Hypothalamus (tissue), 51 donors: ENCODE data around the gene PPIL6.
"Not testable (repeated sequence)": the region's sequence is repeated elsewhere in the genome, so short reads cannot be mapped to it uniquely, and the experiment has no call there.

Experiments used
- DNase-seq, 51 donors: peaks; one replicate each; lab custom pipeline; 2025; lab: John Stamatoyannopoulos, UW

Gene PPIL6

GRCh38 chr6:109467696-109468095 lies 27.3 kb upstream of the PPIL6 start:
- DNase-seq: no peak

- DNase-seq: no peak
Measured at GRCh38 chr6:109466212-109466923, 25.9 kb upstream of the PPIL6 start.

DNA sequence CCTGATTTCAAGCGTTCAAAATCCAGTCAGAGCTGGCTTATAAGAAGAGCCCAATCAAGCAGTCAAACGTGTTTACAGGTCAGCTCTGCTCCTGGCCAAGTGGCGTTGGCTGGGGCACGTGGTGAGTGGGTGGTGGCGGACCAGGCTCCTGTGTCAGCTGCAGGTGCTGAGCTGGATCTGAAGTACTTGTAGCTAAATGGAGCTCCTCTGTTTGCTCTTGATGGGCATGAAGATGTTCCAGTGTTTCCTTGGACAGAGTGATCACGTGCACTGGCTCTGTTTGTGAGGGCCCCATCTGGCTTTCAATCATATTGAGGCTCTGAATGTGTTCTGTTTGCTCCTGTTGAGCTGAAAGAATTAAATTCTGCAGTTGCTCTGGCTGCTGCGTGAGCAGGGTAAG lies 25.3 kb upstream of the PPIL6 start:
- DNase-seq: peak in 31 of 51 donors; percentile 21 to 80 (median 46)

DNA sequence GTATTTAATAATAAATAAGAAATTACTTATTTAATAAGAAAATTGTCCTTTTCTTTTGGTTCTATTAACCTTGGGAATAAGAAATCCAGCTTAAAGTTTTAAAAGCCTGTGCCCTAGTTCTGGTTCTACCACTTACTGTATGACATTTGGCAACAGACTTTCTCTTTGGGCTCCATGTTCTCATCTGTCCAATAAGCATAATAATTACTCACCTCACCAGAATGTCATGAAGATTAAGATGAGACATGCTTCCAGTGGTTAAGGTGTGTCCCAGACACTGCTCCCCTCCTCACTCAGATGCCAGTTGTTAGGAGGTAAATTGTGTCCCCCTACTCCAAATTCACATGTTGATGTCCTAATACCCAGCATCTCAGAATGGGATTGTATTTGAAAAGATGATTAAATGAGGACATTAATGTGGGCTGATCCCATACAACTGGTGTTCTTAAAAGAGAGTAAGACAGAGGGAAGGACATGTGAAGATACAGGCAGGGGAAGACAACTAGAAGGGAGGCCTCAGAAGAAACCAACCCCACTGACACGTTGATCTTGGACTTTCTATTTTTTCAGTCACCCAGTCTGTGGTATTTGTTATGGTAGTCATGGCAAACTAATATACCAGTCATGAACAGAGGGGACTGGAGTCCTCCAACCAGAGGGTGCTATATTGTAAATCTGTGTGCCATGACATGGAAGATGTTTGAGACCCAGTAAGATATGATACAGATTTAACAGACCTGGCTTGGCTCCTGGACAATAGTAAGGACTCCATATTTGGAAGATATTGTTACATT lies 21.5 kb upstream of the PPIL6 start:
- DNase-seq: no peak

- not testable (repeated sequence) for DNase-seq
Measured at GRCh38 chr6:109461205-109461604, 20.8 kb upstream of the PPIL6 start.

GRCh38 chr6:109460161-109460829 lies 19.9 kb upstream of the PPIL6 start:
- DNase-seq: no peak

GRCh38 chr6:109458774-109459531 lies 18.5 kb upstream of the PPIL6 start:
- peak in 3 of 51 donors; percentile 13 to 20 (median 18) for DNase-seq

- DNase-seq: peak in 1 of 51 donors; percentile 18
Measured at GRCh38 chr6:109457562-109457996, 17.2 kb upstream of the PPIL6 start.

- peak in 22 of 51 donors; percentile 11 to 62 (median 34) for DNase-seq
Measured at GRCh38 chr6:109456710-109457561, 16.5 kb upstream of the PPIL6 start.

- DNase-seq: peak in 3 of 51 donors; percentile 47 to 69 (median 55)
Measured at GRCh38 chr6:109456111-109456583, 15.7 kb upstream of the PPIL6 start.

- peak in 36 of 51 donors; percentile 13 to 78 (median 52) for DNase-seq
Measured at GRCh38 chr6:109455437-109456110, 15.1 kb upstream of the PPIL6 start, which contains the start of gene MICAL1. Gene MICAL1 (minus strand): TSS chr6:109455772. CDS start chr6:109454196, 1,576 bp downstream.

DNA sequence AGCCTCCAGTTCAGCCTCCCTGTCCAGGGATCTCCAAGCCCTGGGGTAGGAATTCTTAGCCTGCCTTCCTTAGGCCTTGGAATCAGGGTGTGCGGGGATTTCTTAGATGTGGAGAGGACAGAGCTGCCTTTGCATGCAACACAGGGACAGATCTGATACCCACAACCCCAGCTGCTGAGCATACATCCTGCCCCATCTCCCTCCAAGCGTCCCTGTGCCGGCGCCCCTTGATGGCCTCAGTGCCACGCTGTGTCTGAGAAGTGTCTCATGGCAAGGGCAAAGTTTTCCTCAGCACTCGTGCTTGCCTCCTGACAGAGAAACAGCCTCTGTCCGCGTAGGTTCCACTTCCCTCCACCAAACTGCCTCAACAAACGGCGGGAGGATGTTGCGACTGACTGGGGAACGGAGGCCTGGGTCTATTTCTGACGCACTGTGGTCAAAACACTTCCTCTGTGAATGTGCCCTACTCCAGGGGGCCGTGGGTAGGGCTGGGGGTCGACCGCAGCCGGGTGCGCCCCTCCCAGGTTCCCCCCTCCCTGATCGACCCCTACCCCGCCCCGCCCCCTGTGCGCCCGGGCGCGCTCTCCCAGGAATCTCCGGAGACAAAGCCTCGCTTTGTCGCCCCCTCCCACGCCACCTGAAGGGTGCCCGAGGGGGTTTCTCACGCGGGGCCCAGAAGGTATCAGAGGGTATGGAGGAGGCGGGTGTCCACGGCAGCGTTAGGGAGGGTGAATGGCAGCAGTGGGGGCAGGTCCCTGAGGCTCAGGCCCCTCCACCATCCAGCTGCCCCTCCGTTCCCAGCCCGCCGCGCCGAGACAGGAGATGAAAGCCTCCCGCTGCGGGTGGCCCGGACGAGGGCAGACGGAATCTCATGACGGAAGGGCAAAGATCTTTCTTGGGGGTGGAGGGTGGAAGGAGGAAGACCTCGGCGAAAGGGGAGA lies 14.3 kb upstream of the PPIL6 start:
- DNase-seq: peak in 30 of 51 donors; percentile 19 to 71 (median 38)

DNA sequence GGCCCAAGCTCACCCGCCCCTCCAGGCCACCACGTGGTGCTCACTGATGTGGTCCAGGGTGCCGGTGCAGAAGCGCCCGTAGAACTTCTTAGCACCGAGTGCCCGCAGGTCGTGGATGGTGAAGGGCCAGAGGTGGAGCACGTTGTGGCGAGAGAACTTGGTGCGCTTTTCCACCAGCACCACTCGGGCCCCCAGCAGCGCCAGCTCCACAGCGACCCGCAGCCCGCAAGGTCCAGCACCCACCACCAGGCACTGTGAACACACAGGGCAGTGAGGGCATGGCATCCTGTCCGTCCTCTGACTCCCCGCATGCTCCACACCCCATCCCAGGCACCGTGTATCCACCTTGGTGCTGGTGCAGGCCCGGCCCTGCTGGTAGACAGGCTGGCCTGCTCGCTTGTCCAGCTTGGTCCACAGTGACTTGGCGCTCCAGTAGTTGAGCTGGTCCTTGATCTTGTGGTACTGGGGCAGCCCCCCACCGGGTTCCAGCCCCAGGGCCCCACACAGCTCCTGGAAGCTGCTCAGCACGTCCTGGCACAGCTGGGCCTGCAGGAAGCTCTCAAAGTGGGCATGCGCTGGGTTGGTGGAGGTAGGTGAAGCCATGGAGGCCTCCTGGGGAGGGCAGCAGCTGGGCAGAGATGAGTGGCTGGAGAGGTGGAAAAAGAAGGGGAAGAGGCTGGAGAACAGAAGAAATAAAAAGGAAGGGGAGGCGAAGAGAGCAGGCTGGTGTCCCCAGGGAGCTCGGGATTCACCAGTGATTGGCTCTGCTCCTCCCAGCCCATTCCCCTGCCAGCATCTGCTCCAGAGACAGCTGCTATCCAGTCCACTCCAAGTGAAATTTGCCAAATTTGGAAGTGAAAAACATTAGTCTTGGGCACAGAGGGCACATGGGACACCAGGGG lies 13.4 kb upstream of the PPIL6 start:
- peak in 1 of 51 donors; percentile 29 for DNase-seq

GRCh38 chr6:109453156-109453555 lies 12.7 kb upstream of the PPIL6 start:
- DNase-seq: no peak

GRCh38 chr6:109452181-109452580 lies 11.8 kb upstream of the PPIL6 start:
- no peak for DNase-seq

DNA sequence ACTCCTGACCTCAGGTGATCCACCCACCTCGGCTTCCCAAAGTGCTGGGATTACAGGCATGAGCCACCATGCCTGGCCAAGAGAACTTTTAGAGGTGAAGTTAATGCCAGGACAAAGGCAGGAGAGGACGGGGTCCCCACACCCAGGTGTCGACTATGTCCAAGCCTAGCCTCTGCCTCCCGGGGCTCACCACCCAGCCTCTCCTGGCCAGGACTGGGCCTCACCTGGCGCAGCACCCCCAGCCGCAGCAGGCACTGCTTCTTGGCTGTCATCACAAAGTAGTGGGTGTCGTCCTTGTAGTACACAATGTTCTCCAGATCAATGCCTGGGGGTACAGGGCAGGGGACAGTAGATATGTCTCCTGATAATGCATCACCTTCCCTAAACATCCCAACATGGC lies 10.9 kb upstream of the PPIL6 start:
- DNase-seq: no peak
